OCI-LY3 (cell line): ENCODE data around the gene CYP2E1.

Experiments
- H2AFZ ChIP-seq: fragments of 200-600, 300-600 bp; shearing (Covaris generic); 2 replicates; pipeline ENCODE4 v1.6.0; 2014; ENCODE audit warnings: antibody characterized with exemption, low read depth, low read length
- H3K27ac ChIP-seq: fragments of 200-600, 300-600 bp; sonication (generic); 2 replicates; pipeline ENCODE4 v1.5.1; 2014; ENCODE audit warnings: mild to moderate bottlenecking, low read length, moderate library complexity, mixed read lengths
- H3K27me3 ChIP-seq: fragments of 200-600, 300-600 bp; sonication (generic); 2 replicates; pipeline ENCODE4 v1.6.1; 2014; ENCODE audit warnings: low read depth, low read length, mixed read lengths
- H3K36me3 ChIP-seq: fragments of 200-600, 300-600 bp; sonication (generic); replicated peaks from 2 replicates; pipeline ENCODE3; 2014; ENCODE audit warnings: low read depth, low read length, mixed read lengths
- H3K4me1 ChIP-seq: fragments of 300-600, 200-600 bp; sonication (generic); 2 replicates; pipeline ENCODE4 v1.6.1; 2014; ENCODE audit warnings: low read length, mixed read lengths
- H3K4me2 ChIP-seq: fragments of 200-600, 300-600 bp; sonication (generic); 2 replicates; pipeline ENCODE4 v1.6.1; 2014; ENCODE audit warnings: low read length, mixed read lengths
- H3K4me3 ChIP-seq: fragments of 300-600, 200-600 bp; sonication (generic); 2 replicates; pipeline ENCODE4 v1.5.1; 2014; ENCODE audit warnings: antibody characterized with exemption, mild to moderate bottlenecking, low read length, moderate library complexity
- H3K79me2 ChIP-seq: fragments of 300-600, 200-600 bp; shearing (Covaris generic); 2 replicates; pipeline ENCODE4 v1.6.1; 2014; ENCODE audit warnings: mild to moderate bottlenecking, low read length, mixed read lengths
- H3K9ac ChIP-seq: fragments of 300-600, 200-600 bp; shearing (Covaris generic); 2 replicates; pipeline ENCODE4 v1.6.0; 2014; ENCODE audit warnings: mild to moderate bottlenecking, low read length, moderate library complexity
- H3K9me3 ChIP-seq: fragments of 200-600, 300-600 bp; shearing (Covaris generic); 2 replicates; pipeline ENCODE4 v1.6.1; 2014; ENCODE audit warnings: low read length, mixed read lengths; ENCODE audit not compliant: insufficient read depth
- H4K20me1 ChIP-seq: fragments of 200-600, 300-600 bp; sonication (generic); 2 replicates; pipeline ENCODE4 v1.6.1; 2016; ENCODE audit warnings: low read length, mixed read lengths; ENCODE audit not compliant: insufficient read depth
- CTCF ChIP-seq: fragments of 200-600, 300-600 bp; sonication (generic); IDR thresholded peaks from 2 replicates; pipeline ENCODE4 v1.5.1; 2014; ENCODE audit warnings: antibody characterized with exemption, low read length, low read depth
- EZH2phosphoT487 ChIP-seq: fragments of 200-600 bp; shearing (Covaris generic); IDR thresholded peaks from 2 replicates; pipeline ENCODE4 v1.6.1; 2018; ENCODE audit warnings: antibody characterized with exemption, mixed run types, low read depth

CYP2E1 gene

GRCh38 chr10:133529576-133529946 lies 2.4 kb downstream of the CYP2E1 start:
- Histone ChIP-seq H3K79me2 (no peaks in the 10 kb centered on the region), H3K9me3 (no peaks in the 10 kb centered on the region), H2AFZ (no peak overlapping the region), H3K4me1 (no peaks in the 10 kb centered on the region), H3K27me3 (no peaks in the 10 kb centered on the region), H3K4me2 (no peak overlapping the region), H3K4me3 (no peak overlapping the region), H4K20me1 (no peaks in the 10 kb centered on the region), H3K36me3 (no peaks in the 10 kb centered on the region), H3K9ac (no peak overlapping the region), H3K27ac (no peak overlapping the region)
- no peak for TF ChIP-seq EZH2phosphoT487
- no peak for TF ChIP-seq CTCF

- no peaks in the 10 kb centered on the region for H3K36me3 ChIP-seq
- H2AFZ ChIP-seq: no peak overlapping the region
- no peaks in the 10 kb centered on the region for H3K27me3 ChIP-seq
- no peaks in the 10 kb centered on the region for H4K20me1 ChIP-seq
- no peak overlapping the region for H3K4me3 ChIP-seq
- TF ChIP-seq CTCF (no peak), EZH2phosphoT487 (no peak)
- no peaks in the 10 kb centered on the region for H3K9me3 ChIP-seq
- no peaks in the 10 kb centered on the region for H3K79me2 ChIP-seq
- no peaks in the 10 kb centered on the region for H3K4me1 ChIP-seq
- no peak overlapping the region for H3K9ac ChIP-seq
- H3K27ac ChIP-seq: no peak overlapping the region
- H3K4me2 ChIP-seq: no peak overlapping the region
These were observed 3.3 kb downstream of the CYP2E1 start for GRCh38 chr10:133530506-133530905.

- Histone ChIP-seq H3K4me2 (no peak overlapping the region), H3K36me3 (no peaks in the 10 kb centered on the region), H3K4me3 (no peak overlapping the region), H3K27ac (no peak overlapping the region), H4K20me1 (no peaks in the 10 kb centered on the region), H3K27me3 (no peaks in the 10 kb centered on the region), H3K4me1 (no peaks in the 10 kb centered on the region), H3K9ac (no peak overlapping the region), H2AFZ (no peak overlapping the region), H3K9me3 (no peaks in the 10 kb centered on the region), H3K79me2 (no peaks in the 10 kb centered on the region)
- TF ChIP-seq CTCF: no peak
- no peak for TF ChIP-seq EZH2phosphoT487
These were observed 5.7 kb downstream of the CYP2E1 start for GRCh38 chr10:133532871-133533270.

- H3K9ac ChIP-seq: no peak overlapping the region
- TF ChIP-seq EZH2phosphoT487: no peak
- no peak for TF ChIP-seq CTCF
- no peak overlapping the region for H3K4me2 ChIP-seq
- no peaks in the 10 kb centered on the region for H3K9me3 ChIP-seq
- H4K20me1 ChIP-seq: no peaks in the 10 kb centered on the region
- no peaks in the 10 kb centered on the region for H3K36me3 ChIP-seq
- H3K4me1 ChIP-seq: no peaks in the 10 kb centered on the region
- H3K27ac ChIP-seq: no peak overlapping the region
- no peak overlapping the region for H2AFZ ChIP-seq
- H3K79me2 ChIP-seq: no peaks in the 10 kb centered on the region
- no peaks in the 10 kb centered on the region for H3K27me3 ChIP-seq
- H3K4me3 ChIP-seq: no peak overlapping the region
These were observed 7.3 kb downstream of the CYP2E1 start for GRCh38 chr10:133534417-133534816.
